GM21360 (cell line): ENCODE measurements around the gene DHCR7.

Experiments
- ATAC-seq: cut with Tn5 transposase; IDR thresholded peaks from one replicate; pipeline ENCODE4 v1.9.1; 2021; ENCODE audit warnings: mild to moderate bottlenecking, moderate library complexity; ENCODE audit not compliant: unreplicated experiment

DHCR7 gene

DNA sequence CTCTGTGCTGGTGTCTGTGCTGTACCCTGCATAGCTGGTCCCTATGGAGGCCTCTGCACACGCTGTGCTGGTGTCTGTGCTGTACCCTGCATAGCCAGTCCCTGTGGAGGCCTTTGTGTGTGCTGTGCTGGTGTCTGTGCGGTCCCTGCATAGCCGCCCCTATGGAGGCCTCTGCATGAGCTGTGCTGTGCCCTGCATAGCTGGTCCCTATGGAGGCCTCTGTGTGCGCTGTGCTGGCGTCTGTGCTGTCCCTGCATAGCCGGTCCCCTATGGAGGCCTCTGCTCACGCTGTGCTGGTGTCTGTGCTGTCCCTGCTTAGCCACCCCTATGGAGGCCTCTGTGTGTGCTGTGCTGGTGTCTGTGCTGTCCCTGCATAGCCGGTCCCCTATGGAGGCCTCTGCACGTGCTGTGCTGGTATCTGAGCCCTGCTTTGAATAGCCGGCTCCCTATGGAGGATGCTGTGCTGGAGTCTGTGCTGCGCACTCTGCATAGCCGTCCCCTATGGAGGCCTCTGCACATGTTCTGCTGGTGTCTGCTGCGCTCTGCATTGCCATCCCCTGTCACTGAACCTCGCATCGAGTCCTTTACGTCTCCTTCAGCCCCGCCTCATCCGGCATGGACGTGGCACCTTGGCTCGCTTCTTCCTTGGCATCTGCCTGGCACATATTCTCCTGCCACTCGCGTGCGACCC is 11.0 kb upstream of the DHCR7 start:
- ATAC-seq, result no peak

DNA sequence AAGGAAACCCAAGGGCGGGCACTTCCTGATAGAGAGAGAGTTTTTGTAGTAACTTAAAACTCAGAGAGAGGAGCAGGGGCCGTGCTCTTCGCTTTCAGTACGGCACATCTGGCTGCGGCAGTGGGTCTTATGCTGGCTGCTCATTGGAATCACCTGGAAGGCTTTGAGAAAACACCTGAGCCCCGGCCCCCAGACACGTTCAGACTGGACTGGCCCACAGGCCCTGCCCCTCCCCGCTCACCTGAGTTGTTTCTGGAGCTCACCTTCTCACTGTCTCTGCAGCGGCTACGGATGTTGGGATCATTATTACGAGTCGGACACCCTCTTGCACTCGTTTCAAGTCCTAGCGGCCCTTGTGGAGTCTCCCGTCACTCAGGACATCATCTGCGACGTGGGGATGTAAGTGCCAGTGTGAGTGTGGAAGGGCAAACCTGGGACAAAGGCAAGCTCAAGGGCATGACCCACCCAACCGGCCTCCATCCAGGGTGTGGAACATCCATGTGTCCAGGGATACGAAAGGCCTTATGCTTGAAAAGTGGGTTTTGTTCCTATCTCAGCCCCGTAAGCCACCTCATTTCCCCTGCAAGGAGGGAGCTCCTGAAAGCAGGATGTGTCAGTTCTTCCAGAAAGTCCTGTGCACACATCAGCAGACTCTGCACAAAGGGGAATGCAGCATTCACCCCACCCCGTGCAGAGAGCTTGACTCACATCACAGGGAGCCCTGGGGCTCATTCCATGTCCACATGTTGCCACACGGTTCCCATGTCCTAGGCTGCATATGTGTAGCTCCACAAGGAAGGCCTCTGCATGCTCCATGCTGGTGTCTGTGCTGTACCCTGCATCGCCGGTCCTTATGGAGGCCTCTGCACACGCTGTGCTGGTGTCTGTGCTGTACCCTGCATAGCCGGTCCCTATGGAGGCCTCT is 10.2 kb upstream of the DHCR7 start:
- ATAC-seq, result no peak

DNA sequence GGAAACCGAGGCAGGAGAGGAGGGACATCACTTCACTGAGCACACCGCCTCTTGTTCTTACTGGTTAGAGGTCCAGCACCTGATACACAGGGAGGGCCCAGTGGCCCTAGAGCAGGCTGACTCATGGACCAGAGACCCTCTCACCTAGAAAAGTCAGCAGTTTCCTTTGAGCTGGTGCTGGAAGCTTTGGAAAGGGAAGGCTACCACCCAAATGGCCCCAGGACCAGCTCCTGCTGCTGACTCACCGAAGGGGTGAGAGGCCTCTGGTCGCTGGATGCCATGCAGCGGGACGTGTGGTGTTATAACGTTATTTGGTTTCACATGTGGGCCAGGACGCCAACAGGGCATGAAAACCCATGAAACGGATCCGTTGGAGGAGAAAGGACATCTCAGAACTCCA is 8.6 kb upstream of the DHCR7 start:
- no peak for ATAC-seq

DNA sequence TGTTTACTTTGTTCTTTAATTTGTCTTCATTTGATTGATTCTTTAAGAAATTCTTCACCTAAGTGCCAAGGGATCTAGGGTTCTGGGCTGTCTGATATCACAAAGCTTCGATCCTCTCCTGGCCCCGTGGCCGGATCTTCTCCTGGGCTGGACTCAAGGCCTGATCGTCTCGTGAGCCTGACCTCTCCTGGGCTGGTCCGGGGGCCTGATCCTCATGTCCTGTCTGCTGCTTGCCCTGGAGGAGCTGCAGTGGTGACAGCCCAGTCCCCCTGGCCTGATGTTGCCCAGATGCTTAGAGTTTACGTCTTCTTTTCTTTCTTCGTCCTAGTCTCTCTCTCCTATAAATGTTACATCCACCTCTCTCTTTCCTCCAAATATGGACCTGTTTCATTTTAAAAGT is 8.1 kb upstream of the DHCR7 start:
- no peak for ATAC-seq

DNA sequence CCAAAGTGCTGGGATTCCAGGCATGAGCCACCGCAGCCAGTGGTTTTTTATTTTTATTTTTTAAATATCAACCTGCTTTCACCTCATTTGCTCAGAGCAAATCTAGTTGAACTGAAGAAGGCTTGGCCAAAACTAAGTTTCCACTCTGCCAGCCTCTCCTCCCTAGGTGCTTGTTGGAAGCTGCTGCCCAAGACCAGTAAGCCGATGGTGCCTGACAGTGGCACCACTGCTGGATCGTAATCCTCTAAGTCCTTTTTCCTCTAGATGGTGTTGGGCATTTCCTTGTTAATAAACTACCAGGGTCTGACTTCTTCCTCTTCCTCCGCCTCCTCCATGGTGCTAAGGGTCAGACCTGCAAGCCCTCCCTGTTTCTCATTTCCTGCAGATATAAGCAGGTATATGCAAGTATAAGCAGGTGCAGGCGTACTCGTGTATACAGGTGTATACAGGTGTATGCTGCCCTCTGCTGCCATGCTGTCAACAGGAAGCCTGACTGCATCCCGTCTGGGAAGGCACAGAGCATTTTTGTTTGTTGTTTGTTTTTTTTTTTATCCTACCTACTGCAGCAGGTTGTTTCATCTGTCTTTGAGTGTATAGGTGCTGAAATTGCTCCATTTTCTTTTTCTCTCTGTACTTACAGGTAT is 6.4 kb upstream of the DHCR7 start:
- ATAC-seq, result no peak

DNA sequence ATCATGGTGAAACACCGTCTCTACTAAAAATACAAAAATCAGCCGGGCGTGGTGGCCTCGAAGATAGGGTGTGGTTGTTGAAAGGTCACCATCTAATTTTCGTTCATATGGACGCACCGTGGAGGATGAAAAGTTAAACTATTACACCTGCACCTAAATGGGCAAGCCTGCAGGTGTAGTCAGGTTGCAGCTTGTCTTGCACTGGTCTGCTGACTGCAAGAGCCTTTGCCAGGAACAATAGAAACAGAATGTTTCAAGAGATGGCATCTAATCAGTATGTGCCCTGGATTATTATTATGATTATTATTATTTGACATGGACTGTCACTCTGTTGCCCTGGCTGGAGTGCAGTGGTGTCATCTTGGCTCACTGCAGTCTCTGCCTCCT is 5.7 kb upstream of the DHCR7 start:
- ATAC-seq, result no peak

DNA sequence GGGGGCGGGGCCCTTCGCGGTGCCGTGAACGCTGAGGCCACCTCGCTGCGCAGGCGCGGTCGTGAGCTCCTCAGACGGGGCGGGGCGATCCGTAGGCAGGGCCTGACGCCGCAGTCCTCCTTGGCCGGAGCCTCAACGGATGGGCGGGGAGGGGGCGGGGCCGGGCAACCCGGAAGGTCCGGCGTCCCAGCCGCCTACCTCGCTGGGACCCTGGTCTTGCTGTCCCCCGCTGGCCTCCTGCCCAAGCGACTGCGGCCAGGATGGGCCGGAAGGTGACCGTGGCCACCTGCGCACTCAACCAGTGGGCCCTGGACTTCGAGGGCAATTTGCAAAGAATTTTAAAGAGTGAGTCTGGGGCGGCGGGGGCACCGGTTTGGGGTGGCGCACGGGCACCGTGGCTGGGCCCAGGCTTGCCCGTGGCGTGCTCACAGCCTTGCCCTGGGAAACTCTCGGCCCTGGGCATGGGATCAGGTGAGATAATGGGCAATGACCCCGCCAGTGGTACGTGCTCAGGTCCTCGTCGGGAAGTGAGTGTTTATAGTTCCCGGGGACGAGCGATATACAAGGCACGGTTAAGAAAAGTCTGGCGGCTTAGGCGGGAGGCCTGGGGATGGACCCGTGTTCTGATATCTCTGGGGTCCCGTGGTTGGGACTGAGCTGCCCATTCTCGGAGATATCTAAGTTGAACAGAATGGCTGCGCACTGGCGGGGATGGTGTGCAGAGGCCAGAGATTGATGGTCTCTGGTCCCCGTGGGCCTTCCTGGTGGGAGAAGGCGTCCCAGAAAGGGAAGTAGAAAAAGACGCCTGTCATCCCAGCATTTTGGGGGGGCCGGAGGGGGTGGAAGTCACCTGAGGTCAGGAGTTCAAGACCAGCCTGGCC is 5.1 kb upstream of the DHCR7 start, which contains the start of gene NADSYN1:
NADSYN1 (plus strand) TSS at position 167 of the 881 bp plus-strand sequence; CDS start at position 261, 94 bp downstream.
- peak; percentile 44 for ATAC-seq

DNA sequence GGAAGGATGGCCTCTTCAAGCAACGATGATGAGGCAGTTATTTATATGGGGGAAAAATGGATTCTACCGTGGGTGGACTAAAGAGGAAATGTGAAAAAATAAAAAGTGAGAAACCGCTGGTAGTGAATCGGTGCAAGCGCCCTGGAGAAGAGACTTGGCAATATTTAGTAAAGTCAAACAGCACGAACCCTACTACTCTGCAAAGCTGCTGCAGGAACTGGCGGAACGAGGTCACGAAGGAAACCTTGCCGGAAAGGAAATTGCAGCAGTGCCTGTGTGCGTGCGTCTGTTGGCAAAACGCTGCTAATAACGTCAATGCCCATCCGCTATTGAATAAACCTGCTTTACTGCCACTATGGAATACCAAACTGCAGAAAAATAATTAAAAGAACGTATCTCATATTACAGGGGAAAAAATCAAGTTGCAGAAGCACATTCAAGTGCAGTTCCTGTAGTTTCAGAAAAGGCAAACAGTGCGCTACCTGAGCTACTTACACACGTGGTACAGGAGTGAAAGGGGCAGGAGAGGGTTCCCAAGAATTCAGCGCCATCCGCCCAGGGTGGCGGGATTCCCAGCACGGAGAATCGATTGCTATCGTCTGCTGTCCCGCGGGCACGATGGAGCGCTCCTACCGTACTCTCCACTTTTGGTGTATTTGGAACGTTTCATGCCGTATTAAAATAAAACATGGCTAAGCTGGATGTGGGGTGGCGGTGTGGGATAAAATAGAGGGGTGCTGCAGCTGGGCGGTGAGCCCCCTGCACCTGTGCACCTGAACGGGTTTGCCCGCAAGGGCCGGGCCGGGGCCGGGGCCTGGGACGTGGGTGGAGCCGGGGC is 4.2 kb upstream of the DHCR7 start:
- no peak for ATAC-seq

DNA sequence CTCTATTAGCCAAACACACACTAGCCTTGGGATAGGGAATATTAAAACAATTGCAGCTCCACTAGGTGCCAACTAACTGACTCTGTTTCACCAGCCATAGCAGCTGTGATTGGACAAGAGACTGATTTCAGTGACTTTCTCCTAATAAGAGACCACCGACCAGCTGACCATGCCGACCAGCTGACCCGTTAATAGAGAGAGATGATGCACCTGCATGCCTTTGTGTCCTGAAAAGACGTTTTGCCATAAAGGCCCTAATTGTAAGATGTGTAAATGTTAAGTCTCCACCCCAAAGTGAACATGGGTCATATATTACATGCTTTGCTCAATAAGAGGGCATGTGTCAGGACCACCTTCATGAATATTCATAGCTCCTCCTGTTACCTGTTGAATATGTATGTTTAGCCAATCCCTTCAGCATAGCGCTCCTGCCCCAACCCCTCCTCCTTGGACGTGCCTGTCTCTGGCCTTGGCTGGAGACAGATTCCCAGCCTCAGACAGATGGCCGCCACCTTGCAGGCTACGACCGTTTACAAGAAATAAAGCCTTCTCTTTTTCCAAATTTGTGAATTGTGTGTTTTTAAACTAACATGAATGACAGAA is 3.5 kb upstream of the DHCR7 start:
- no peak for ATAC-seq

DNA sequence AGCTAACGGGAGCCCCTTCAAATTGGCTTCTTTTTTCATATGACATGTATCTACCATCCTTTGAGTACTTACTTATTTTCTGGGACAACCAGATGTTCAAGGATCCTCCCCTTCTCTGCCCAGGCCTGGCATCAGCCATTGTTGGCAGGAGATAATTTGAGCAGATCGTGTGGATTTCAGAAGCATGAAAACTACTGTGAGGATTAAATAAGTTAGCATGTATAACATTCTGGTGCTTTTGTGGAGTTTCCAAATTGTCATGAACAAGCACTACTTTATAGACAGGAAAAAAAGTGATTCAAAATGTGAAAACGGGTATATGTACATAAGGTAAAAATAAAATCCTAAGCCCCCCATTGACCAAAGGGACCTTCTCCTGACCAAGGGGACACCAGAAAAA is 2.7 kb upstream of the DHCR7 start:
- no peak for ATAC-seq

DNA sequence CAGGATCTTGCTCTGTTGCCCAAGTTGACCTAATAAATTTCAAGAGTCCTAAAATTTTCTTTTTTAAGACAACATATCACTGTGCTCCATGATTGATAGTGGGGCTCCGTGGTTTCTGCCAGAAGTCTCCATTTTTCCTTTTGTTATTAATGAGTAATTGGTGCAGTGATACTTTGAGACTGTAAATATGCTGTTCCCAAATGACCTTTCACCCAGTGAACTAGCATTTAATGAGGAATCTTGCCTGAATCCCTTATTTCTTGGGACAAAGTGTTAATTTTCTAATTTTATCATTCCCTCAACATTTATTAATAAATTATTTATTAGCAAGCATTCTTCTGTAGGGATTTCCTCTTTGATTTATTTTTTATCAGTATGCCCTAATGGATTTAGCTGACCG is 2.3 kb upstream of the DHCR7 start:
- ATAC-seq, result no peak

DNA sequence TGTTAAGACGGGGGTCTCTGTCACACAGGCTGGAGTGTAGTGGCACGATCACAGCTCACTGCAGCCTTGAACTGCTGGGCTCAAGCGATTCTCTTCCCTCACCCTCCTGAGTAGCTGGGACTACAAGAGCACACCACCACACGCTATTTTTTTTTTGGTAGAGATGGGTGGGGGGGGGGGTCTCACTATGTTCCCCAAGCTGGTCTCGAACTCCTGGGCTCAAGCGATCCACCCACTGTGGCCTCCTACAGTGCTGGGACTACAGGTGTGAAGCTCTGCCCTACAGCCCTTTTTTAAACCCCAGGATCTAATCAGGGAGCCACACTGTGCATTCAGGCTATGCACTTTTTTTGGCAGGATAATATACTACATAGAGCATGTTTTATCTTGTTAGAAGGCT is 1.4 kb upstream of the DHCR7 start:
- ATAC-seq, result no peak

DNA sequence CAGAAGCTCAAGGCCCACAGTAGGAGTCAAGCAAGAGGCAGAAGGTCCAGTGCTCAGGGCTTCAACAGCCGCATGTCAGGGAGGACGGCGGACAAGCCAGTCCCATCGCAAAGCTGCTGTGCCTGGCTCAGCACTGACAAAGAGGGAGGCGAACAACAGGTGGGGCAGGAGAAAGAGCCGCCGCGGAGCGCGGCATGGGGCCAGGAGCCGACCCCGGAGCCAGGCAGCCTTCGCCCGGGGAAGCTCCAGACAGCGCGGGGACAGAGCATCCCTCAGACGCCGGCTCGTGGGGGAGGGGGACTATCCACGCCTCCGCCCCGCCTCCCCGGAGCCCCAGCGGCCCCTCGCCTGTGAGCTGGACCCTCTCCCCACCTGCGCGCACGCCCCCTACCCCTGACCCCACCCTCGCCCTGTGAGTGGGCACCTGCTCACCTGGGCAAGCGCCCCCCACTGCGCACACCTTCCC is 369 bp downstream of the DHCR7 start:
- no peak for ATAC-seq

DNA sequence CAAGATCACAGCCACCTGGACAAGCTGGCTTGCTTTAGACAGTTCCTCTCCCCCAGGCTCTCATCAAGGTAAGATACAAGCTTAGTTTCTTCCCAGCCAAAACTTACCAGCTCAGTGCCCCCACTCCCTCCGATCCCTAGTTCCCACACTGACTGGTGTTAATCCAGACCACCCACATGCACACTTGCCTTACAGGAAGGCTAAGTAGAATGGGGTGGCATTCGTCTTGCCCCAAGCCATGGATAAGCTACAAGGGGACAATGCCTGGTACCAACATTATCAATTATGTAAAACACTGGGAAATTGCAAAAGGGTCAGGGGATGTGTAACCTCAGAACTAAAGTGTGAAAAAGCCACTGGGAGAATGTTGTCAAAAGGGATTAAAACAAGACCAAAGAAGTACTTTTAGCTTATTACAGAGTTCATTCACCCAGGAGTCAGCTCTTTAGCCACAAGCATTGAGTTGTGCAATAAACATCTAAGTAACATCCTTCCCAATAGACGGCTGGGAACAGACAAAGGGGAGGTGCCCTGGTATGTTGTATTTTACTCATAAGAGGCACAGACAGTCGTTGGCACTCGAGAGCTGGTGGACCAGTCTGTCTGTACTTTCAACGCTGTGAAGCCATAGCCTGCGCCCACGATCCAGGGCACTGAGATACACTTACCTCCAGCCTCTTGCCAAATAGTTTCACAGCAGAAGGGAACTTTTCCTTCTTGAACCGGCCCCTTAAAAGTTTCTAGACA is 1.1 kb downstream of the DHCR7 start:
- no peak for ATAC-seq

DNA sequence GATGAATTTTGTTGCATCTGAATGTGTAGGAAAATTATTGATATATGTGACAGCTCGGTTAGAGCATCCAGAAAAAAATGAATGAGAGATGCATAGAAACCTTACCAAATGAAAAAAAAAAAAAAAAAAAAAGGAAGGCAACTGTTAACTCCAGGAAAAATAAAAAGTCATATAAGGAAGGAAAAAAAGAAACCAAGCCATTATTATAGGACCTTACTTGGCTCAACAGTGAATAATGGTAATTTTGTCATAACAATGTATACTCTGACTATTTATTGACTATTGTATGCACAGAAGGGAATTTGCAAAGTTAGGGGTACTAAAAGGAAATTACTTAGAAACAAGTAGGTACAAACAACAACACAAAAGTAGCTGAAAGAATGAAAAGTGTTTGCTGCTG is 2.0 kb downstream of the DHCR7 start:
- ATAC-seq, result no peak

DNA sequence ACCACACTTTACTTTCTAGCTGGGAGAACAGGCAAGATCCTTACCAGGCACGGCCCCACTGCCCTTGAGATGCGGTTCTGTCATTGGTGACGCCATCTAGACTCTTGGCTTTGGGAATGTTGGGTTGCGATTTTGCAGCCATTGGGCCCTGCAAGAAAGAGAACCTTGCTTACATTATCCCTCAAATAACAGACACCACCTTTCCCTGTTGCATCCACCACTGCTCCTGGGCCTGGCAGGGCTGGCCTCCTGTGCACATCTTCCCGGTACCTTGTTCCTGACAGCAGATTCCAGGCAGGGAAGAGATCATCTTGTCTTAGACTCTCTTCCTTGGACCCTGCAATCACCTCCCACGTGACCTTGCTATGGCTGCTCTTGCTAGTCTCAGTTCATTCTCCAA is 3.4 kb downstream of the DHCR7 start:
- ATAC-seq, result no peak

DNA sequence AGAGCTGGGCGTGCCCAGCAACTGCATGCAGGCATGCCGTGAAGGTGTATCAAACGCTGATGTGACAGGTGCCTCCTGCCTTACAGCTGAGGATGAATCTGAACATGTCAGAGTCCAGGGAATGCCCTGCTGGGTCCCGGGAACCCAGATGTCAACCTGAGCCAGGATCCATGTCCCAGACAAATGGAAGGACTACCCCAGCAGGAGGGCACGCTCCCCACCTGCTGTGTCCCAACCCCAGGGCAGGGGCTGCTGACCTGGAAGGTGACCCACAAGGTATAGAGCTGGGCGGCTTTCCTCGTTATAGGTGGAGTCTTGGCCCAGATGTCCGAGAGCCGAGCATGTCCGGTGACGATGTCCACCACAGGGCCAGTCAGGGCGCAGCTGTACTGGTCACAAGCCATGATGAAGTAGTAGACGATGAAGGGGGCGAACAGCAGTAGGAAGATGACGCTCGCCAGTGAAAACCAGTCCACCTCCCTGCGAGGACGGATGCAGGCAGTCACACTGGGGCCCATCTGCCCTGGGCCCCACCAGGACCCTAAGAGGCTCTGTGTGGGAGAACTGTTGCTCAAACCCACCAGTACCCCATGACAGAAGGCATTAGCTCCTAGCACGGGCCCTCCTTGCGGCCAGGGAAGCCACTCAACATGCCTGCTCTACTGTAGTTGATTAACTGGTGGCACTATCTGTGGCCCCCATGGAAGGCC is 4.3 kb downstream of the DHCR7 start:
- no peak for ATAC-seq

DNA sequence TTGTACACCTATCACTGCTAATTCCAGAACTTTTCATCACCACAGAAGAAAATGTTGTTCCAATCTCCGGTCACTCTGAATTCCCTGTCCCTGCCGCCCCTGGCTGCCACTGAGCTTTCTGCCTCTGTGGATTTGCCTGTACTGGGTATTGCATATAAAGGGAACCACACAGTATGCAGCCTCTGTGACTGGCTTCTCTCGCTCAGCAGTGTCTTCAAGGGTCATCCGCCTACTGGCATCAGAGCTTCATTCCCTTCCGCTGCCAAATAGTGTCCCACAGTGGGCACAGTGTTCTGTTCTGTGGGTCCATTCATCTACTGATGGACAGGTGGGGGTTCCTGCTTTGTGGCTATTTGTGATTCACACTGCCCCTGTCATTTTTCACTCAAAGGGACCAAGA is 5.3 kb downstream of the DHCR7 start:
- no peak for ATAC-seq
